BE2C (cell line): Measurements from ENCODE around the gene RNASET2.

ENCODE experiments used
- DNase-seq: peaks from one replicate; pipeline ENCODE4 v3.0.0-alpha.2; 2020
- H3K27me3 ChIP-seq: fragments of 250-450 bp; sonication (Bioruptor Pico); 2 replicates; pipeline ENCODE4 v1.5.1; 2020; ENCODE audit warnings: mild to moderate bottlenecking
- H3K36me3 ChIP-seq: fragments of 250-450 bp; sonication (Bioruptor Pico); 2 replicates; pipeline ENCODE4 v1.5.1; 2020; ENCODE audit warnings: mild to moderate bottlenecking
- H3K4me1 ChIP-seq: fragments of 250-450 bp; sonication (Bioruptor Pico); 2 replicates; pipeline ENCODE4 v1.5.1; 2020
- H3K4me3 ChIP-seq: 2 replicates; pipeline ENCODE4 v1.5.1; 2011; ENCODE audit warnings: low read depth, low read length
- H3K9me3 ChIP-seq: fragments of 250-450 bp; sonication (Bioruptor Pico); 2 replicates; pipeline ENCODE4 v1.5.1; 2020
- CTCF ChIP-seq: IDR thresholded peaks from 2 replicates; pipeline ENCODE4 v1.5.1; 2012; ENCODE audit warnings: mild to moderate bottlenecking, low read depth, low read length

RNASET2 gene

GRCh38 chr6:166905505-166906134 lies 50.7 kb downstream of the RNASET2 start:
- Histone ChIP-seq H3K36me3 (no peaks in the 10 kb centered on the region), H3K4me3 (no peak overlapping the region), H3K4me1 (no peaks in the 10 kb centered on the region), H3K9me3 (no peaks in the 10 kb centered on the region), H3K27me3 (no peaks in the 10 kb centered on the region)
- no peak for DNase-seq
- no peak for TF ChIP-seq CTCF

GRCh38 chr6:166905013-166905412 lies 51.3 kb downstream of the RNASET2 start:
- no peaks in the 10 kb centered on the region for H3K36me3 ChIP-seq
- no peaks in the 10 kb centered on the region for H3K4me1 ChIP-seq
- no peaks in the 10 kb centered on the region for H3K27me3 ChIP-seq
- no peak for TF ChIP-seq CTCF
- H3K9me3 ChIP-seq: no peaks in the 10 kb centered on the region
- no peak overlapping the region for H3K4me3 ChIP-seq
- no peak for DNase-seq

- Histone ChIP-seq H3K4me1 (no peaks in the 10 kb centered on the region), H3K9me3 (no peaks in the 10 kb centered on the region), H3K36me3 (no peaks in the 10 kb centered on the region), H3K4me3 (peak overlapping the region; percentile 43), H3K27me3 (no peaks in the 10 kb centered on the region)
- DNase-seq: peak; percentile 34
- no peak for TF ChIP-seq CTCF
Observed at GRCh38 chr6:166904101-166904746, 52.1 kb downstream of the RNASET2 start.

GRCh38 chr6:166903500-166903899 lies 52.9 kb downstream of the RNASET2 start:
- no peaks in the 10 kb centered on the region for H3K27me3 ChIP-seq
- H3K4me1 ChIP-seq: no peaks in the 10 kb centered on the region
- no peaks in the 10 kb centered on the region for H3K36me3 ChIP-seq
- H3K9me3 ChIP-seq: no peaks in the 10 kb centered on the region
- TF ChIP-seq CTCF: no peak
- H3K4me3 ChIP-seq: no peak overlapping the region
- no peak for DNase-seq

GRCh38 chr6:166903027-166903426 lies 53.3 kb downstream of the RNASET2 start:
- TF ChIP-seq CTCF: no peak
- DNase-seq: no peak
- Histone ChIP-seq H3K4me1 (no peaks in the 10 kb centered on the region), H3K27me3 (no peaks in the 10 kb centered on the region), H3K9me3 (no peaks in the 10 kb centered on the region), H3K4me3 (no peak overlapping the region), H3K36me3 (no peaks in the 10 kb centered on the region)

- no peaks in the 10 kb centered on the region for H3K9me3 ChIP-seq
- no peaks in the 10 kb centered on the region for H3K36me3 ChIP-seq
- no peak for TF ChIP-seq CTCF
- H3K4me1 ChIP-seq: no peaks in the 10 kb centered on the region
- H3K4me3 ChIP-seq: no peak overlapping the region
- no peaks in the 10 kb centered on the region for H3K27me3 ChIP-seq
- no peak for DNase-seq
Observed at GRCh38 chr6:166902211-166902755, 54.1 kb downstream of the RNASET2 start.
